Activated CD8-positive, alpha-beta memory T cell treated with anti-CD3 and anti-CD28 coated beads for 1 hour (primary cell): ENCODE data around the gene PLGRKT.
"Not testable (repeated sequence)": the region's sequence is repeated elsewhere in the genome, so short reads cannot be mapped to it uniquely, and the experiment has no call there.

Experiments
- DNase-seq, 2 donors: peaks; one replicate each; pipeline ENCODE4 v3.0.0-alpha.2; 2020; ENCODE audit warnings: low read depth in 1 of 2; ENCODE audit errors: extremely low read depth in 1 of 2

PLGRKT gene

GRCh38 chr9:5388026-5388819 is 49.5 kb downstream of the PLGRKT start:
- DNase-seq: no peak

GRCh38 chr9:5384436-5384835 is 53.3 kb downstream of the PLGRKT start:
- no peak for DNase-seq

DNA sequence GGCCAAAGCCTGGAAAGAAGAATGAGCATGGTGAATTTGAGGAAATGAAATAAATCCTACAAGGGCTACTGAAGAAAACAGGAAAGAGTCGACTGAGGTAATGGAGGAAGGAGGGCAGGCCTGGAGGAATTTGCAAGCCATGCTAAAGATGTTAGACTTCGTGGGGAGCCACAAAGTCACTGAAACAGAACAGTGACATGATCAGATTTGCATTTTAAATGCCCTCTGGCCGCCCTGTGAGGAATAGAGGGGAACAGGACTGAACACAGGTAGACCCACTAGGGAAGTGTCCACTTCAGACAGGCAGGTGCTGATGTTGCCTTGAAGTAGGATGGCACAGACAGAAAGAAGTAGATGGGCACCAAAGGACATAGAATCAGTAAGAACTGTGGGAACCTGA is 55.2 kb downstream of the PLGRKT start:
- DNase-seq: no peak

DNA sequence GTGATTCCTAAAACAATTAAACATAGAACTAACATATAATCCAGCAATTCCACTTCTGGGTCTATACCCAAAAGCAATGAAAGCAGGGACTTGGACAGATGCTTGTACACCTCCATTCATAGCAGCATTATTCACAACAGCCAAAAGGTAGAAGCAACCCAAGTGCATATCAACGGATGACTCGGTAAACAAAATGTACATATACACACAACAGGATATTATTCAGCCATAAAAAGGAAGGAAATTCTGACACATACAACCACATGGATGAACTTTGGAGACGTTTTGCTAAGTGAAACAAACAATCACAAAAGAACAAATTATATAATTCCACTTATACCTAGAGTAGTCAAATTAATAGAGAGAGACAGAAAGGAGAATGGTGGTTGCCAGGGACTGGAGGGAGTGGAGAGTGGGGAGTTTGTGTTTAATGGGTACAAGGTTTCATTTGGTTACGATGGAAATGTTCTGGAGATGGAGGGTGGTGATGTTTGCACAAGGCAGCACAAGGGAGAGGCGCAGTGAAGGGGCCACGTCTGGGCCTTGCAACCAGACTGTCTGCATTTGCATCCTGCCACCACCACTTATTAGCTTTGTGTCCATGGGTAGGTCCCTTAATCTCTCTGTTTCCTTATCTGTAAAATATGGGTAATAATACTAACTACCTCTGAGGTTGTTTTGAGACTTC is 61.8 kb downstream of the PLGRKT start:
- DNase-seq: no peak

GRCh38 chr9:5375091-5375490 is 62.6 kb downstream of the PLGRKT start:
- no peak for DNase-seq

DNA sequence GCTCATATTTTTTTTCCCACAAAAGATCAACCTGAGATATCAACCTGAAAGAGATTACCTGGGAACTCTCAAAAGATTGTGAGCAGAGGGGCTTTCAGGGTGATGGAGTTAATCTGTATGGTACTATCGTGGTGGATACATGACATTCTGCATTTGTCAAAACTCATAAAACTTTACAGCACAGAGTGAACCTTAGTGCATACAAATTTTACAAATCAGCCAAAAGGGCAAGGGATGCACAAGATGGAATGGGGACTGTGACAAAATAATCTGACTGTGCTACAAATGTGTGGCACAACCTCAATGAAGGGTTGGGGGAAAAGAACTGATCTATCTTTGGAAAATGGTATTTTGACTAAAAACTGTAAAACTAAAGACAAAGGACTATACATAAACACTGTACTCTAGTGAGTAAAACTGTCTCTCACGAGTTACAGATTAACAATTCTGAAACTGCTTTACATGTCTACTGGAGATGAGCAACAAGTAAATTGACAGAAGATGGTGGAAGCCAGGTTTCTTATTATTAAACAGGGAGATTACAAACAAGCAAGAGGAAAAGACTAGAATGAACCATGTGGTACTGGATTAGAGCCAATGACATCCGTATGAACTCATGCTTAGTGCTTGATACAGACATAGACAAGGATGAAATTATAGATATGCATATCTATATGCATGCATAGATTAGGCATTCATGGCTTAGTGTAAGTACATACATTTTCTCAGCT is 73.3 kb downstream of the PLGRKT start:
- no peak for DNase-seq

GRCh38 chr9:5361326-5362010 is 76.3 kb downstream of the PLGRKT start:
- DNase-seq: no peak

DNA sequence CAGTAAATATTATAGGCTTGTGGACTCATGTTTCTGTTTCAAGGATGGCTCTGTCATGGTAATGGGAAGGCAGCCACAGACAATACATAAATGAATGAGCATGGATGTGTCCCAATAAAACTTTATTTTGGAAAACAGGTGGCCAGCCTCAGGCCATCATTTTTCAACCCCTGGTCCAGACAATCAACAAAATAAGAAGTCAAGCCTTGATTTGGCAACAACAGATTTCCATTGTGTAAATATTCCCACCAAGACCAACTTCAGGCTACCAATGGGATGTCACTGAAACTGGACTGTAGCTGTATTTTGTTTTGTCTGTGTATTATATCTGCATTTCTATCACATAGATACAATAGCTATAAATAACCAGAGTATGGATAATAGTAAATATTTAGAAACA is 77.4 kb downstream of the PLGRKT start:
- DNase-seq: no peak

GRCh38 chr9:5357431-5358105 is 80.2 kb downstream of the PLGRKT start:
- no peak for DNase-seq

DNA sequence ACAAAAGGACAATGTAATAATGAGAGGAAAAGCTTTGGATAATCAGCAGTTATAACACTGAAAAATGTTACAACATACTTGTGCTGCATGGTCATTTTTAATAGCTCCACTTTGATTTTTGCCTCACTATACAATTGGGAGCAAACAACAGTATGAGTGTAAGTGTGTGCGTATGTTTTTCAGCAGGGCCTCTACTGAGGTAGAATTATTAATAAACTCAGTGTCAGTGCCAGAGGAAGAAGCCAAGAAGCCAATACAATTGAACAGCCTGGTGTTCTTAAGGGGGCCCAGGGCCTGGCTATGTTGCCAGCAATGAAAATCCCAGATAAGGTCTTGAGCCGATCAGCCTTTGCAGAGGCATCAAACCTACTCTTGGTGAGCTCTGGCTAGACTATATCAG is 81.9 kb downstream of the PLGRKT start:
- DNase-seq: no peak

DNA sequence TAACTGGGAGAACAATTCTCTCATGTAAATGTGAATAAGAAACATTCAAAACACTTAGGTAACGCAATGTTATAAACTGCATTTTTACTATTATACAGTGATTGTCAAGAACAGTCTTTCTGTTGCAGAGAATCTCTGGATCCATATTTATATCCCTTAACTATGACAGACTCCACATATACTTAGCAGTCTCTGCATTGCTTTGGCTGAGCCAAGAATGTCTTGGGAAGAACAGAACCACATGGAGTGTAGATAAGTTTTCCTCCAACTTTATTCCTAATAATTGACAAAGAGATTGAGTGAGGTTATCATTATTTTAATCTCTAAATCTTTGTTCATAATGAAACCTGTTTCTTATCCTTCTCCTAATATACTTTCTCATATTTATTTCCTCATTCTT is 82.5 kb downstream of the PLGRKT start:
- DNase-seq: no peak

GRCh38 chr9:5354184-5354583 is 83.5 kb downstream of the PLGRKT start:
- no peak for DNase-seq

- no peak for DNase-seq
Measured at GRCh38 chr9:5352637-5353248, 85.0 kb downstream of the PLGRKT start.

DNA sequence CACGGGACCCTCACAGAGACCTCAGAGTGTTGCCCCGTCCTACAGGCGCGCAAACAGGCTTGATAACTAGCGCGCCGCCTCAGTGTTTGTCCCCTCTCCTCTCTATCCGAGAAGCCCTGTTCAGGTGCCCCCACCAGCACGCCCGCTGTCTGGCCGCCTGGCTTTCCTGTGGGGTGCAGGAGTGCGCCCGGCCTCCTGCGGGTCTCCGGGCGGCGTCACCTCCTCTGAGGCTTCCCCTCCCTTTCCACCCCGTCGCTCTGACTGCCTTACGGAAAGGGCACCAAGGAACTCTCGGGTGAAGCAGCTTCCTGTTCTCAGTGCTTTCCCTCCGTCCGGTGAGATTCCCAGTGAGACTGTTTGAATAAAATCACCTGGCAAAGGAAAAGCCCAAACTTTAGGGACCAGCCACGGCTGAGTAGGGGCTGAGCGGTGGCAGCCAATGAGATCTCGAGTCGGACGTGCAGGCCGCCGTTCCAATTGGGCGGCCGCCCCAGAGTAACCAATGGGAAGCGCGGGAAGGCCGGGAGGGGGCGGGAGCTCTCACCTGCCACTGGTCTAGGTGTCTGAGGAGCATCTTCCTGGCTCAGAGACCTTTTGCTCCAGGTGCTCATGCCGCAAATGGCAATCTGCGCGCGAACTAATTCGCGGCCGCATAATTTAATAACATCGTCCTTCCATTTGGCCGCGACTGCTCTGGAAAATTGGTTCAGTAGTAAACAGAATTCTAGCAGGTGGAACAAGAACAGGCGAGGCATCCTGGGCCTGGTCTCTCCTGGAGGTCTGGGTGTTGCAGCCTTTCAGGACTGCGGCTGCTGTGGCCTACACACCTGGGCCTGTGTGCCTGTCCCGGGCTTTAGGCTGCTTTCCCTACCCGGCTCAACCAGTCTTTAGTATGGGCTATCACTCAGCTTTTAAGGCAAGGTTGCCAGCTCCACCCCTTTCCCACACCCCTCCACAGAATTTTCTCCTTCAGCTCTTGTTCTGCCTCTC is 98.4 kb downstream of the PLGRKT start, which contains the start of gene RLN1:
TSS of gene RLN1 (minus strand) at position 885 of the 990 bp plus-strand sequence. CDS start at position 755, 130 bp downstream.
- not testable (repeated sequence) for DNase-seq

GRCh38 chr9:5336688-5337087 is 101.0 kb downstream of the PLGRKT start:
- no peak for DNase-seq

DNA sequence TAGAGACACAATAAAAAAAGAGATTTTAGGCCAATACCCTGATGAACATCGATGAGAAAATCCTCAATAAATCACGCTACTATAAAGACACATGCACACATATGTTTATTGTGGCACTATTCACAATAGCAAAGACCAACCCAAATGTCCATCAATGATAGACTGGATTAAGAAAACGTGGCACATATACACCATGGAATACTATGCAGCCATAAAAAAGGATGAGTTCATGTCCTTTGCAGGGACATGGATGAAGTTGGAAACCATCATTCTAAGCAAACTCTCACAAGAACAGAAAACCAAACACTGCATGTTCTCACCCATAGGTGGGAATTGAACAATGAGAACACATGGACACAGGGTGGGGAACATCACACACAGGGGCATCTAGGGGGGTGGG is 106.4 kb downstream of the PLGRKT start:
- not testable (repeated sequence) for DNase-seq

DNA sequence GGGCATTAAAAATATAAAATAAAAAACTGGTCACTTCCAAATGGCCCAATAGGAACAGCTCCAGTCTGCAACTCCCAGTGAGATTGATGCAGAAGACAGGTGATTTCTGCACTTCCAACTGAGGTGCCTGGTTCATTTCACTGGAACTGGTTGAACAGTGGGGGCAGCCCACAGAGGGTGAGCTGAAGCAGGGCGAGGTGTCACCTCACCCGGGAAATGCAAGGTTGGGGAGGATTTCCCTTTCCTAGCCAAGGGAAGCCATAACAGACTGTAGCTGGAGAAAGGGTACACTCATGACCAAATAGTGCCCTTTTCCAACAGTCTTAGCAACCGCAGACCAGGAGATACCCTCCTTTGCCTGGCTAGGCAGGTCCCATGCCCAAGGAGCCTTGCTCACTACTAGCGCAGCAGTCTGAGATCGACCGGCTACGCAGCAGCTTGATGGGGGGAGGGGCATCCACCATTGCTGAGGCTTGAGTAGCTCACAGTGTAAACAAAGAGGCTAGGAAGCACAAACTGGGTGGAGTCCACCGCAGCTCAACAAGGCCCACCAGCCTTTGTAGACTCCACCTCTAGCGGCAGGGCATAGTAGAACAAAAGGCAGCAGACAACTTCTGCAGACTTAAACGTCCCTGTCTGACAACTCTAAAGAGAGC is 110.7 kb downstream of the PLGRKT start:
- DNase-seq: peak in 1 of 2 donors; percentile 14

- DNase-seq: no peak
Measured at GRCh38 chr9:5326187-5326586, 111.5 kb downstream of the PLGRKT start.
